ENCODE data around the gene HGD. TPM values are rescaled to one million over a fixed set of nuclear protein-coding genes. Genes with fewer than 3 reads are reported as not detected.

The HGD gene
- total and polyA plus RNA-seq, 10 of the 15 experiments (the other 5 are each of a cell fraction or from before 2014, with no cell fraction given) = 0.18 to 0.81 (median 0.40) TPM; not detected in 6

DNA sequence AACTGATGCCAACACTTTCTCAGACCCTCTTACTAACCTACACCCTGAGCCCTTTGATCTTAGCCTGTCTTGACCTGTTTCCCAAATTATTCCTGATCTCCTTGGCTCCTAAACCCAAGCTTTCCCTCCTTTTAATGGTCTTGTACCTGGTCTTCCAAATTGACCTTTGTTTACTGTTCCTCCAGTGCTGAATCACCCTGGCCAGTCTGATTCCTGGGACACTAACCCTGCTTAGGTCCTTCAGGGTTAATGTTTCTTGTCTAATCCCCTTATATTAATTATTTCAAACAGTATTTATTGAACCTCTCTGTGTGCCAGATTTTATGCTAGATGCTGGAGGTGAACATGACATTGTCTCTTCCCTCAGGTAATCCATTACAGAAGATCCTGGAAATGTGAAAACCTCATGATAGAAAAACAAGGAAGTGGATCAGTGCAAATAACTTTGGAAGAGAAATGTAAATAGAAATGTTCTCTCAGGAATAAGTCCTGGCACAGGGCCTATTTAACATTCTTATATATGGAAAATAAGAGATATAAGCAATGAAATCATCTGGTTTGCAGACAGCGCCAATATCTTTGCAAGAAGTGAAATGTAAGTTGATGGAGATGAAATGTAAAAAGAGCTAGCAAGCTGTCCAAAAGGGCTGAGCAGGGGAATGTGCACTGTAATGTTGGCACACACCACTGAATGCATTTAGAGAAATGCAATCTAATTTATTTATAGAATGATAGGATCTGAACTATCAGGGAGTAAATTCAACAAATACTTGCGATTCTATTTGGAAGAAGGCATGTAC lies 20.7 kb downstream of the HGD start:
- H3K4me3 ChIP-seq = no peak overlapping the region
- no peaks in the 10 kb centered on the region for H4K20me1 ChIP-seq (ENCODE audit: control insufficient read depth, insufficient read depth)
- WGBS (ENCODE audit: insufficient coverage, insufficient replicate concordance, low lambda C conversion rate, missing lambda C conversion rate) = 79% methylated on average over 2 of the region's 2 CpGs
- RAD21 ChIA-PET (ENCODE audit: unreplicated experiment) = interaction anchor here (1.0 kb wide), 1 partner anchor 12 kb away, joined by 3 read pairs; no protein-coding TSS in a partner anchor
- in situ Hi-C loops (cut with MboI) (loop anchor here (10.0 kb wide), 1 partner anchor 57 kb away; no protein-coding TSS in a partner anchor), intact Hi-C loops (cut with micrococcal nuclease; ENCODE audit: unreplicated experiment) (no loop called here)
- no peaks in the 10 kb centered on the region; the same call in 2 of the 3 replicates for H3K9me3 ChIP-seq (replicated peaks; ENCODE audit: control insufficient read depth, insufficient read depth, low read length)
- BruUV-seq (replicated peaks) = no TSS peak
- H3K36me3 ChIP-seq (ENCODE audit: control insufficient read depth in 2 of 2, insufficient read depth in 2 of 2, low read length in 1 of 2) = no peaks in the 10 kb centered on the region
- POLR2A ChIA-PET = no interaction called here
- H3K4me2 ChIP-seq (ENCODE audit: control insufficient read depth, insufficient read depth) = no peak overlapping the region
- H3K79me2 ChIP-seq (ENCODE audit: control insufficient read depth, insufficient read depth, low read length) = no peaks in the 10 kb centered on the region
- H2AFZ ChIP-seq (ENCODE audit: control insufficient read depth, low read depth, low read length) = no peak overlapping the region
- no peaks in the 10 kb centered on the region for H3K4me1 ChIP-seq (ENCODE audit: control insufficient read depth, insufficient read depth, low read length)
- no peak overlapping the region for H3K9ac ChIP-seq (ENCODE audit: control insufficient read depth, insufficient read depth, low read length)
- no peak overlapping the region for H3K27ac ChIP-seq (ENCODE audit: control insufficient read depth, insufficient read depth)
- H3K27me3 ChIP-seq (replicated peaks in 1 of 2; ENCODE audit: control insufficient read depth in 2 of 2, insufficient read depth in 2 of 2, low read length in 1 of 2) = no peaks in the 10 kb centered on the region
- FAIRE-seq = no peak
- SMC1A ChIA-PET (ENCODE audit: uncharacterized antibody, unreplicated experiment) = no interaction called here
- DNase-seq (ENCODE audit: low read depth, low spot score) = no peak
- CTCF ChIA-PET = no interaction called here
- ATAC-seq = no peak
- no peak for TF ChIP-seq ELK1 (IDR thresholded peaks at IDR 0.05; ENCODE audit: low read depth, low read length)
- no peak for TF ChIP-seq FOS (IDR thresholded peaks at IDR 0.05; ENCODE audit: borderline replicate concordance, extremely low read depth, insufficient read length)
- no peak for TF ChIP-seq CHD2 (IDR thresholded peaks at IDR 0.05; ENCODE audit: borderline replicate concordance, low read depth, low read length)
- TF ChIP-seq NFIC (IDR thresholded peaks at IDR 0.05; ENCODE audit: low read depth, low read length) = no peak
- no peak for TF ChIP-seq PRDM15 (CRISPR knock-in tag; IDR thresholded peaks at IDR 0.05)
- TF ChIP-seq SREBF2 (IDR thresholded peaks at IDR 0.05; ENCODE audit: low read length) = no peak
- TF ChIP-seq NFYA (IDR thresholded peaks at IDR 0.05; ENCODE audit: borderline replicate concordance, low read depth, low read length) = no peak
- no peak for TF ChIP-seq PAX5 (IDR thresholded peaks at IDR 0.05; ENCODE audit: borderline replicate concordance, low read depth, low read length)
- TF ChIP-seq KLF5 (IDR thresholded peaks at IDR 0.05; ENCODE audit: partially characterized antibody) = no peak
- no peak for TF ChIP-seq USF1 (IDR thresholded peaks at IDR 0.05; ENCODE audit: borderline replicate concordance, extremely low read length, insufficient read depth, low read depth, low read length)
- TF ChIP-seq SMAD1 (IDR thresholded peaks at IDR 0.05; ENCODE audit: low read depth, partially characterized antibody) = no peak
- TF ChIP-seq, protein P1, sequence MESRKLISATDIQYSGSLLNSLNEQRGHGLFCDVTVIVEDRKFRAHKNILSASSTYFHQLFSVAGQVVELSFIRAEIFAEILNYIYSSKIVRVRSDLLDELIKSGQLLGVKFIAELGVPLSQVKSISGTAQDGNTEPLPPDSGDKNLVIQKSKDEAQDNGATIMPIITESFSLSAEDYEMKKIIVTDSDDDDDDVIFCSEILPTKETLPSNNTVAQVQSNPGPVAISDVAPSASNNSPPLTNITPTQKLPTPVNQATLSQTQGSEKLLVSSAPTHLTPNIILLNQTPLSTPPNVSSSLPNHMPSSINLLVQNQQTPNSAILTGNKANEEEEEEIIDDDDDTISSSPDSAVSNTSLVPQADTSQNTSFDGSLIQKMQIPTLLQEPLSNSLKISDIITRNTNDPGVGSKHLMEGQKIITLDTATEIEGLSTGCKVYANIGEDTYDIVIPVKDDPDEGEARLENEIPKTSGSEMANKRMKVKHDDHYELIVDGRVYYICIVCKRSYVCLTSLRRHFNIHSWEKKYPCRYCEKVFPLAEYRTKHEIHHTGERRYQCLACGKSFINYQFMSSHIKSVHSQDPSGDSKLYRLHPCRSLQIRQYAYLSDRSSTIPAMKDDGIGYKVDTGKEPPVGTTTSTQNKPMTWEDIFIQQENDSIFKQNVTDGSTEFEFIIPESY (IDR thresholded peaks at IDR 0.05) = no peak
- TF ChIP-seq RCOR1 (conservative IDR thresholded peaks at IDR 0.05; ENCODE audit: low read depth, low read length) = no peak
- no peak for TF ChIP-seq SMC3 (IDR thresholded peaks at IDR 0.05; ENCODE audit: borderline replicate concordance, low read length)
- TF ChIP-seq ETV6 (conservative IDR thresholded peaks at IDR 0.05 in 1 of 2, IDR thresholded peaks at IDR 0.05 in 1 of 2; ENCODE audit: borderline replicate concordance in 1 of 2, low read depth in 1 of 2) = no peak

Measured in GM12878 (cell line).